ENCODE measurements around the gene BRCA2.
A peak's percentile ranks its signal among the peaks of the same experiment; 100 is the strongest.

The BRCA2 gene

GRCh38 chr13:32415019-32415418 lies 99.7 kb downstream of the BRCA2 start:
- H3K27ac ChIP-seq (ENCODE audit: low read depth, low read length) = no peak overlapping the region
- no peak overlapping the region for H3K9ac ChIP-seq (ENCODE audit: low read depth, low read length)
- no peak overlapping the region for H3K4me3 ChIP-seq (ENCODE audit: low read length)
- no peaks in the 10 kb centered on the region for H3K36me3 ChIP-seq (ENCODE audit: insufficient read depth, low read length)
- H3K9me3 ChIP-seq (ENCODE audit: insufficient read depth, low read depth, low read length) = peaks cover 5% of the 10 kb centered on the region; the same call in 1 of the 2 replicates
- peaks cover 10% of the 10 kb centered on the region for H3K27me3 ChIP-seq (ENCODE audit: insufficient read depth, low read length)
- 0 out of 2 replicates have a peak, but pooled peaks cover 4% of the 10 kb centered on the region for H3K4me1 ChIP-seq (ENCODE audit: insufficient read depth, low read length)

GRCh38 chr13:32417995-32418394 lies 102.7 kb downstream of the BRCA2 start:
- no peak overlapping the region for H3K27ac ChIP-seq (ENCODE audit: low read depth, low read length)
- no peaks in the 10 kb centered on the region for H3K4me1 ChIP-seq (ENCODE audit: insufficient read depth, low read length)
- H3K9ac ChIP-seq (ENCODE audit: low read depth, low read length) = no peak overlapping the region
- 86% methylated on average over 1 of the region's 1 CpG for WGBS
- H3K4me3 ChIP-seq (ENCODE audit: low read length) = no peak overlapping the region
- H3K27me3 ChIP-seq (ENCODE audit: insufficient read depth, low read length) = no peaks in the 10 kb centered on the region
- peaks cover 5% of the 10 kb centered on the region; the same call in 1 of the 2 replicates for H3K9me3 ChIP-seq (ENCODE audit: insufficient read depth, low read depth, low read length)
- no peaks in the 10 kb centered on the region for H3K36me3 ChIP-seq (ENCODE audit: insufficient read depth, low read length)

- WGBS = 95% methylated on average over 2 of the region's 2 CpGs
- Histone ChIP-seq H3K36me3 (ENCODE audit: insufficient read depth, low read length) (no peaks in the 10 kb centered on the region), H3K9me3 (ENCODE audit: insufficient read depth, low read depth, low read length) (peaks cover 5% of the 10 kb centered on the region; the same call in 1 of the 2 replicates), H3K27ac (ENCODE audit: low read depth, low read length) (no peak overlapping the region), H3K9ac (ENCODE audit: low read depth, low read length) (no peak overlapping the region), H3K27me3 (ENCODE audit: insufficient read depth, low read length) (no peaks in the 10 kb centered on the region), H3K4me1 (ENCODE audit: insufficient read depth, low read length) (no peaks in the 10 kb centered on the region), H3K4me3 (ENCODE audit: low read length) (no peak overlapping the region)
Observed at GRCh38 chr13:32419862-32420261, 104.6 kb downstream of the BRCA2 start.

GRCh38 chr13:32423592-32423991 lies 108.3 kb downstream of the BRCA2 start:
- Histone ChIP-seq H3K27ac (ENCODE audit: low read depth, low read length) (no peak overlapping the region), H3K9ac (ENCODE audit: low read depth, low read length) (no peak overlapping the region), H3K36me3 (ENCODE audit: insufficient read depth, low read length) (no peaks in the 10 kb centered on the region), H3K4me1 (ENCODE audit: insufficient read depth, low read length) (peaks cover 6% of the 10 kb centered on the region; the same call in 1 of the 2 replicates), H3K9me3 (ENCODE audit: insufficient read depth, low read depth, low read length) (no peaks in the 10 kb centered on the region; the same call in 1 of the 2 replicates), H3K27me3 (ENCODE audit: insufficient read depth, low read length) (peaks cover 27% of the 10 kb centered on the region), H3K4me3 (ENCODE audit: low read length) (no peak overlapping the region)
- WGBS = 91% methylated on average over 3 of the region's 3 CpGs

GRCh38 chr13:32425158-32425557 lies 109.8 kb downstream of the BRCA2 start:
- H3K4me1 ChIP-seq (ENCODE audit: insufficient read depth, low read length) = peaks cover 6% of the 10 kb centered on the region; the same call in 1 of the 2 replicates
- no peak overlapping the region for H3K27ac ChIP-seq (ENCODE audit: low read depth, low read length)
- peaks cover 32% of the 10 kb centered on the region for H3K27me3 ChIP-seq (ENCODE audit: insufficient read depth, low read length)
- H3K36me3 ChIP-seq (ENCODE audit: insufficient read depth, low read length) = no peaks in the 10 kb centered on the region
- H3K9ac ChIP-seq (ENCODE audit: low read depth, low read length) = no peak overlapping the region
- WGBS = 94% methylated on average over 7 of the region's 7 CpGs
- no peak overlapping the region for H3K4me3 ChIP-seq (ENCODE audit: low read length)
- no peaks in the 10 kb centered on the region for H3K9me3 ChIP-seq (ENCODE audit: insufficient read depth, low read depth, low read length)

GRCh38 chr13:32426191-32426989 lies 111.1 kb downstream of the BRCA2 start:
- Histone ChIP-seq H3K36me3 (ENCODE audit: insufficient read depth, low read length) (no peaks in the 10 kb centered on the region), H3K9me3 (ENCODE audit: insufficient read depth, low read depth, low read length) (no peaks in the 10 kb centered on the region), H3K9ac (ENCODE audit: low read depth, low read length) (peak overlapping the region; percentile 37; the same call in 1 of the 2 replicates), H3K4me3 (ENCODE audit: low read length) (peak overlapping the region; percentile 87), H3K27me3 (ENCODE audit: insufficient read depth, low read length) (peaks cover 32% of the 10 kb centered on the region), H3K4me1 (ENCODE audit: insufficient read depth, low read length) (peaks cover 6% of the 10 kb centered on the region; the same call in 1 of the 2 replicates), H3K27ac (ENCODE audit: low read depth, low read length) (no peak overlapping the region; the same call in 1 of the 2 replicates)
- whole genome bisulfite sequencing = 73% methylated on average over 19 of the region's 19 CpGs

- Histone ChIP-seq H3K9ac (ENCODE audit: low read depth, low read length) (peak overlapping the region; percentile 59; the same call in 1 of the 2 replicates), H3K9me3 (ENCODE audit: insufficient read depth, low read depth, low read length) (no peaks in the 10 kb centered on the region), H3K4me3 (ENCODE audit: low read length) (peak overlapping the region; percentile 87), H3K27ac (ENCODE audit: low read depth, low read length) (no peak overlapping the region; the same call in 1 of the 2 replicates), H3K27me3 (ENCODE audit: insufficient read depth, low read length) (peaks cover 32% of the 10 kb centered on the region), H3K36me3 (ENCODE audit: insufficient read depth, low read length) (no peaks in the 10 kb centered on the region), H3K4me1 (ENCODE audit: insufficient read depth, low read length) (peaks cover 6% of the 10 kb centered on the region; the same call in 1 of the 2 replicates)
- WGBS = 1% methylated on average over 90 of the region's 90 CpGs
Observed at GRCh38 chr13:32426990-32427851, 111.9 kb downstream of the BRCA2 start.

- H3K9ac ChIP-seq (ENCODE audit: low read depth, low read length) = peak within 1 kb of the TSS; percentile 59; the same call in 1 of the 2 replicates
- H3K27me3 ChIP-seq (ENCODE audit: insufficient read depth, low read length) = peaks cover 32% of the 10 kb centered on the region
- H3K4me1 ChIP-seq (ENCODE audit: insufficient read depth, low read length) = peaks cover 6% of the 10 kb centered on the region; the same call in 1 of the 2 replicates
- H3K27ac ChIP-seq (ENCODE audit: low read depth, low read length) = no peak within 1 kb of the TSS
- H3K36me3 ChIP-seq (ENCODE audit: insufficient read depth, low read length) = no peaks in the 10 kb centered on the region
- no peaks in the 10 kb centered on the region for H3K9me3 ChIP-seq (ENCODE audit: insufficient read depth, low read depth, low read length)
- whole genome bisulfite sequencing = 3% methylated on average over 40 of the region's 40 CpGs
- H3K4me3 ChIP-seq (ENCODE audit: low read length) = peak within 1 kb of the TSS; percentile 87
Observed at GRCh38 chr13:32427852-32428580, 112.7 kb downstream of the BRCA2 start, which contains the start of gene N4BP2L1. TSS of gene N4BP2L1 (minus strand) at chr13:32428130. CDS start at chr13:32428082, 48 bp downstream.

- WGBS = 85% methylated on average over 8 of the region's 9 CpGs
- Histone ChIP-seq H3K9ac (ENCODE audit: low read depth, low read length) (no peak overlapping the region), H3K27ac (ENCODE audit: low read depth, low read length) (no peak overlapping the region), H3K4me3 (ENCODE audit: low read length) (peak overlapping the region; percentile 87), H3K9me3 (ENCODE audit: insufficient read depth, low read depth, low read length) (no peaks in the 10 kb centered on the region), H3K36me3 (ENCODE audit: insufficient read depth, low read length) (no peaks in the 10 kb centered on the region), H3K4me1 (ENCODE audit: insufficient read depth, low read length) (peaks cover 6% of the 10 kb centered on the region; the same call in 1 of the 2 replicates), H3K27me3 (ENCODE audit: insufficient read depth, low read length) (peaks cover 32% of the 10 kb centered on the region)
Observed at GRCh38 chr13:32428581-32429432, 113.5 kb downstream of the BRCA2 start.

- WGBS = 91% methylated on average over 5 of the region's 6 CpGs
- Histone ChIP-seq H3K27ac (ENCODE audit: low read depth, low read length) (no peak overlapping the region), H3K27me3 (ENCODE audit: insufficient read depth, low read length) (peaks cover 32% of the 10 kb centered on the region), H3K4me3 (ENCODE audit: low read length) (no peak overlapping the region), H3K9ac (ENCODE audit: low read depth, low read length) (no peak overlapping the region), H3K9me3 (ENCODE audit: insufficient read depth, low read depth, low read length) (no peaks in the 10 kb centered on the region), H3K36me3 (ENCODE audit: insufficient read depth, low read length) (no peaks in the 10 kb centered on the region), H3K4me1 (ENCODE audit: insufficient read depth, low read length) (peaks cover 6% of the 10 kb centered on the region; the same call in 1 of the 2 replicates)
Observed at GRCh38 chr13:32429433-32429909, 114.2 kb downstream of the BRCA2 start.
